Embryonic facial prominence (tissue), 1 donor: ENCODE measurements around the gene SRP19.
"Not testable (repeated sequence)": the region's sequence is repeated elsewhere in the genome, so short reads cannot be mapped to it uniquely, and the experiment has no call there.

Source experiments
- DNase-seq: peaks from one replicate; pipeline ENCODE4 v3.0.0-alpha.2; 2016; ENCODE audit errors: extremely low spot score

Gene SRP19

DNA sequence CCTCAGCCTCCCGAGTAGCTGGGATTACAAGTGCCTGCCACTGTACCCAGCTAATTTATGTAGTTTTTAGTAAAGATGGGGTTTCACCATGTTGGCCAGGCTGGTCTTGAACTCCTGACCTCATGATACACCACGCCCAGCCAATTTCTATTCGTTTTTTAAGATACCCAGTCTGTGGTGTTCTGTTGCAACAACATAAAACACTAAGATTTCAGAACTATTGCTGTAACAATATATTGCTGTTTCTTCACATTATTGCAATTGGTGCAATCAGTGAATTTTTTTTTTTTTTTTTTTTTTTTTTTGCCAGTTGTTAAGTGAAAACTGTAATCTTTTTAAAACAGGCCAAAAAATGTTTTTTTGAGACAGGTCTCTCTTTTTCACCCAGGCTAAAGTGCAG lies 9.9 kb downstream of the SRP19 start:
- no peak for DNase-seq

DNA sequence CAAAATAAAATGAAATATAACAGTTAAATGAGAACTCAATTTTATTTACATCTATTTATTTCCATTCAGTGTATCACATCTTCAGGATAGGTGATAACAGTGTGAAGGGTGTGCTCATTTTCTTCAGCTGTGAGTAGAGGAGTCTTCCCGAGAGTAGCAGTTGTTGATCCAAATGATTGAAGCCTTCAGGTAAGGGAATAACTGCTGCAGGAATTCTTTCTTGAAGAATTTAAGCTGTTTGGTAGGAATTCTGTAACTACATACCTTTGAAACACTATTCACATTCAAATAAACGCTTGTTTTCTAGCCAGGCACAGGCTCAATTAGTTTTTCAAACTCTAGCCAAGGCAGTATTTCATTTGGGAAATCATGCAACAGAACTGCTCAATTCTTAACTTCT lies 15.3 kb downstream of the SRP19 start:
- no peak for DNase-seq

DNA sequence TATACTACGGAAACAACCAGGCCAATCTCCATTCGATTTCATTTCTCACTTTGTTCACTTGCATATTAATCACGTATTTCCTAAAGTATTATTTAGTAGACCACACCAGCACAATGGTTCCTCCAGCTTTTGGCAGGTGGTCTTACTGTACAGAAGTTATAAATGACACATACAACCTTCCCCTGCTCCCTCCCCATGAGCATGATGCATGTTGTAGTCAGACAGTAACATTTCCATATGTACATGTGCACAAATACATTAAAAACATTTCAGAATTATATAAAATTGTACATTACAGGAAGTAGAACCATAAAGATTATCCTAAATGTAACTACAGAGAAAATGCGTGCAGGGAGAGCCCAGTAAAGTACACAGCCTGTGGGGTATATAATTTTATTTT lies 17.0 kb downstream of the SRP19 start:
- DNase-seq = no peak

DNA sequence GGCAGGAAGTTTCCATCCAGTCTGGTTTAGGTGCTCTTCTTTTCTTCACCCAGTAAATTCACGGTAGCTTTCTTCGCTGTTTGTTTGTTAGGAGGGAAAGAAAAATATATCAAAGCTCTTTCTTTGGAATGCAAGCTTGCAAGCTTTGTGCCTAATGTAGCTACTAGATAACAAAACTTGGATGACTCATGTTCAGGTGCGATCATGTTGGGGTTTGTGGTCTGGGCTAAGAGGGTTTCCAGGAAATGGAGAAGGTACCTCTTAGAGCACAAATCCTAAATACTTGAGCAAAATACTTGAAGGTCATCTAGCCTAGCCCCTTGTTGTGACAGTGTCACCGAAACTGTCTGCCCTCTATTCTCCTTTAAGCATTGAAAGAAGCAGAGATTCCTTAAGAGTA lies 17.7 kb downstream of the SRP19 start:
- DNase-seq = no peak

DNA sequence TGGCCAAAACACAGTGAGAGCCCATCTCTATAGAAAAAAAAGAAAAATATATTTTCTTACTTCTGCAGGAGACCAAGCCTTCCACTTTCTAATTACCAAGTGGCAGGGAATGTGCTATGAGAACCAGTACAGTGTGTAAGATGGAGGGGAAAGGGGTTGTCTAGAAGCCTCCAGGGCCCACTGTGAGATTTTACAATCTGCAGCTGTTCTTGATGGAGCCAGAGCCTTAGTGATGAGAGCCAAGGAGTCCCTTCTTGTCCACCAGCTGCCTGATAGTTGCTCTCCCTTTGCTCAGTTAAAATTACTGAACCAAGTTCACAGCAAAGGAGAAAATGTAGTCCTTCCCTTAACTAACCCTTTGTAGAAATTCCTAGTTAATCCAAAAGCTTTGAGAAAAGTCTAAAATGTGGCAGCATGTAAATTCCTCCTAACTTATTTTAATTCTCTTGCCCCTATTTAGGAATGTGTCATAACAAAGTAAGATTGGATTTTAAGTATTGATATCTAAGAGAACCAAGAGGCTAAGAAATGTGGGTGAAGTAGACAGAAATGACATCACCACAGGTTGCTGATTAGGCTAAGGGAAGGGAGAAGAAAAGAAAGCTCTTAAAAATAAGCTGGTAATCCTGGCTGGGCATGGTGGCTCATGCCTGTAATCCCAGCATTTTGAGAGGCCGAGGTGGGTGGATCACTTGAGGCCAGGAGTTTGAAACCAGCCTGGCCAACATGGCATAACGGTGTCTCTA lies 19.3 kb downstream of the SRP19 start:
- no peak for DNase-seq

DNA sequence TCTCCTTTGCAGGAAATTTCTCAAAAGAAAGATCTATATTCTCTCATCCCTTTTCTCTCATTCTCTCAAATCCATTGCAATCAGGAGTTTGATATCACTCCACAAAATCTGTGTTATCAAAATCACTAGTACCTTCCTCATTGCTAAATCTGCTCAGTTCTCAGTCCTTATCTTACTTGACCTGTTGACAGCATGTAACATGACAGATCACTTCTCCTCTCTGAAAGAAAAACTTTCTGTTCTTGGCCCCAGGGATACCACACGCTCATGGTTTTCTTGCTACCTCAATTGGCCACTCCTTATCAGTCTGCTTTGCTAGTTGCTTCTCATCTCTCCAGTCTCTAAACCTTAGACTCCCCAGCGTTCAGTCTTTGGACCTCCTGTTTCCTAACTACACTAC lies 22.1 kb downstream of the SRP19 start:
- DNase-seq = no peak

DNA sequence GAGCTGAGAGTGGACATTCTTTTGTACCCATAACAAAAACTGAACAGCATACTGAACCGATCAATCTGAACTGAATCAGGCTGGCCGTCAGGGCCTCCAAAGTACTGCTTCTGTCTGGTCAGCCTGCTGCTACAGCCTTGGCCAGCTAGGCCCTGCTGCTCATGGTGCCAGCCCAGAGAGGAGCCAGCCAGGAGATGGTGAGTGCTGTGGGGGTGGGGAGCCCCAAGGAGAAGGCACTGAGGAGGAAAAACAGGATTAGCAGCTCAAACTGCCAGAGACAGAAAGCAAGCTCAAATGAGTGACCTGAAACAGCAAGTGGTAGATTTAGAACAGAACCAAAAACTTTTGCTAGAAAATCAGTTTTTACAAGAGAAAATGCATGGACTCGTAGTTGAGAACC lies 23.9 kb downstream of the SRP19 start:
- no peak for DNase-seq

DNA sequence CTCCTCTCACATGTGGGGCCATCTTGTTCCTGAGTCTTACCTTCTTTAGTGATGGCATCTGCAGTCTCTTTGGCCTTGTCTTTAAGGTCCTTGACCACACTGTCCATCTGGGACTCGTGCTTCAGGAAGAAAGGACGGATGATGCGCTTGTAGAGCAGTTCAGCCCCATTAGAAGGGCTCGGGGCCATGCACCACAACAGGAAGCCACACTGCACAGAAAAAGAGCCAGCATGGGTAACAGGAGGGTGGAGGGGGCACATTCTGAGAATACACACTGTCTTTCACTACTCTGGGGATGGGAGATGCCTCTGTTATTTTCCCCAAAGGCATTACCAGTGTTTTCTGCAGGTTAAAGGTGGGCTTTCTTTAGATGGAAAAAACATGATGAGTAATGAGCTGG lies 25.9 kb downstream of the SRP19 start:
- no peak for DNase-seq

DNA sequence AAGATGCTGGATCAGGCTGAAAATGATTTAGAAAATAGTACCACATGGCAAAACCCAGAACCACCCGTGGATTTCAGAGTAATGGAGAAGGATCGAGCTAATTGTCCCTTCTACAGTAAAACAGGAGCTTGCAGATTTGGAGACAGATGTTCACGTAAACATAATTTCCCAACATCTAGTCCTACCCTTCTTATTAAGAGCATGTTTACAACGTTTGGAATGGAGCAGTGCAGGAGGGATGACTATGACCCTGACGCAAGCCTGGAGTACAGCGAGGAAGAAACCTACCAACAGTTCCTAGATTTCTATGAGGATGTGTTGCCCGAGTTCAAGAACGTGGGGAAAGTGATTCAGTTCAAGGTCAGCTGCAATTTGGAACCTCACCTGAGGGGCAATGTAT lies 31.0 kb downstream of the SRP19 start:
- not testable (repeated sequence) for DNase-seq

DNA sequence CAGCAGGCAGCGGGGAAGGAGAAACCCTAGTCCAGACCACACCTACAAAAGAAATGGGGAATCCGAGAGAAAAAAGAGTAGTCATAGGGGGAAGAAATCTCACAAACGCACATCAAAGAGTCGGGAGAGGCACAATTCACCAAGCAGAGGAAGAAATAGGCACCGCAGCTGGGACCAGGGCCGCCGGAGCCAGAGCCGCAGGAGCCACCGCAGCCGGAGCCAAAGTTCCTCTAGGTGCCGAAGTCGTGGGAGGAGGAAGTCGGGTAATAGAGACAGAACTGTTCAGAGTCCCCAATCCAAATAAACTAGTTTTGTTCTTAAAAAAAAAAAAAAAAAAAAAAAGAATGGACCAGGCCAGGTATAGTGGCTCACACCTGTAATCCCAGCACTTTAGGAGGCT lies 31.7 kb downstream of the SRP19 start:
- no peak for DNase-seq

DNA sequence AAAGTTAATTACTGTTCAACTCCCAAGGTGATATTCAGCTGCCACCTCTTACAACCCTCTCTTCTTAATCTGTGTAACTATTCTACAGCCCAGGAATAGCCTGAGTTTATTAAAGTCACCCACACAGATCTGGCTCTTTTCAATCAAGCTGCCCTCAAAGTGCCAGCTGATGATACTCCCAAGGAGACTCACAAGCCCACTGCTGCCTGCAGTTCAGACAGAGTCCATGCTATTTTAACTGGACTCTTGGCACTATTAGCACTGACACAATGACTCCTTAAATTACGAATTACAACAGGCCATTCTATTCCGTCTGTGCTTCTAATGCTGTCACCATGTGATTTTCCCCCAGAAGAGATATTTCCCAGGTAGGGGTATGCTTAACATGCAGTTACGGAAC lies 34.6 kb downstream of the SRP19 start:
- DNase-seq = no peak

DNA sequence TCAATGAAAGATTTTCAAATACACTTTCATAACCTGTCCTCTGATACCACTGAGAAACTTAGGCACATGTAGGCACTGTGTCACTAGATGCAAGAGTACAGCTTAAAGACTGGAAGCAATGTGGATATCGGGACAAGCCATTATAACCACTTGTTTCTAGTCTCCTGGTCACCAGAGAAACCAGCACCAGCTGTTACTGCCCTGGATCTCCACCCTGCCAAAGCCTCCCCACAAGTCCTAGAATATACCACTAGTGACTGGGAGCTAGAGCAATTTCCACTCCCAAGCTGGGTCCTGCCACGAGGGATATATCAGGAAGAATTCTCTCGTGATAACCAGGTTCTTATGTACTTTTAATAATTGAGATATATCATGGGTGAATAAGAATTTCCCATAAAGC lies 41.5 kb downstream of the SRP19 start:
- DNase-seq = no peak

DNA sequence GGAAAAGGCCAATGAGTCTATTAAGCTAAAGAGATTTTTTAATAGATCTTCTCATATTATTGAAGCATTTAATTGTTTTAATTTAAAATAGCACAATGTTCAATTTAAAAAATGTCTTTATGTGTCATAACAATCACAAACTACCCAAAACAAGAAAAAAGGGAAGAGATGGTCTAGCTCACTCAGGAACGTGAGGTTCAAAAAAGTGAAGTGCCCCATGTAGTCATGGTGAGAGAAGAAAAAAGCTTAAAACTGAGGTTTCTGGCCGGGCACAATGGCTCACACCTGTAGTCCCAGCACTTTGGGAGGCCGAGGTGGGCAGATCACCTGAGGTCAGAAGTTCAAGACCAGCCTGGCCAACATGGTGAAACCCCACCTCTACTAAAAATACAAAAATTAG lies 43.9 kb downstream of the SRP19 start:
- DNase-seq = not testable (repeated sequence)

DNA sequence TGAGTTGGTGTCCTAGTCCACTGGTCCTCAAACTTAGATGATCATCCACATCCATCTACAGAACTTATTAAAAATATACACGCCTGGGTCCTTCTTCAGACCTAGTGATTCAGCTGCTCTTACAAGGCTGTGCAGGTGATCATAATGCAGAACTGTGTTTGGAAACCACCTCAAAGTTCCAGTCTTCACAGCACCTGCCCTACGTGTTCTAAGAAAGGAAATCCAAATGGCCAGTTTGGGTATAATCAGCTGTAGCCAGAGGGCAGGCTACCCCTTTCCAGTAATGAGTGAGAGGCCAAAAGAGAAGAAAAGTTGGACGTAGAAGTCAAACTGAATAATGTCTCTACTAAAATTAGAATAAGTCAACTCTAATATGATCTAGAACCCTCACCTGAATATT lies 45.5 kb downstream of the SRP19 start:
- no peak for DNase-seq

DNA sequence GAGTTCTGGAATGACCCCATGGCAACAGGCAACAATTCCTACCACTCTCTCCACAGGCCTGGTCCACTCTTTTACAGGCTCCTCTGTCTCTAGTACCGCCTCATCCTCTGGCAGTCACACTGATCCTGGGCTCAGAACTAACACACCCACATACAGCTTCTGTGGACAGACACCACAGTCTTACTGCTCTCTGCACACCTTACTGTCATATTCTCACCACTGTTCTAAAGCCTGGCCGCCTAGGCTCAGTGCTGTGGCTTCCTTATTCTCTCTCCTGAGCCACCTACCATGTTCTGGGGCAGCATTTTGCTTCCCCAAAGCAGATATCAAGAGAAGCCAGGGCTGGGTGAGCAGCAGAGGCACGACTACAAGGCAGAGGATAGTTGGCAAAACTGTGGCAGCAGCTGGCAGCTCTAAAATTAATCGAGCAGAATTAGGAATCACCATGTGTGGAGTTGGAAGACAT lies 46.1 kb downstream of the SRP19 start:
- DNase-seq = no peak

DNA sequence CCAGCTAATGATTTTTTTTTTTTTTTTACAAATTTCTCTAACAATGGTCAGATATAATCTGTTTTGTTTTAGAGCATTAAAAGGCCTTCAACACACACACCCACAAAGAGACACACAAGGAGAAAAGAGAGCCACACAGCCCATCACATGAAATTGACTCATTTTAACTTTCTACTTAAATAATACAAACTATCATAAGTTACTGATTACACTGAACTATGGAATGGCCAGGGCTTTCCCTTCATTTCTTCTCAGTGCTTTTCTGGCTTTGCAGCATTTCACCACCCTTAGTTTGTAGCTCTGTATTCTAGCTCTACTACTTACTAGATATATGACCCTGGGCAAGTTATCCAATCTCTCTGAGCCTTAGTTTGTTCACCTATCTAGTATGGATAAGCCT lies 47.8 kb downstream of the SRP19 start:
- DNase-seq = no peak

DNA sequence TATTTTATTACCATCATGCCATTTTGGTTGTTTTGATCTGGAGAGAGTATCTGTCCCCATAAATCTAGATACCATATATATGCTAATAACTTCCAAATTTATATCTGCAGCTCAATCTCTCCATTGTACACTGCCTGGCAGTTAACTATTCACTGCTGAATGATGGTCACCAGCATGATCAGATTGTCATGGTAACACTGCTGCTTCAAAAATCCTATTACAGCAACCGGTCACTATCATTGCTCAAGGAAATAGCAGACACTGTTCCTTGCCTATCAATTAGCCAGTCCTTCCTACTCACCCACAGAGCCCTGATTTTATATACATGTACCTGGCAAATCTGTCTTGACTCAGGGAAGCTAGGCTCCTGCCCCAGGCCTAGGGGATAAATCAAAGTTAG lies 49.4 kb downstream of the SRP19 start:
- DNase-seq = no peak

DNA sequence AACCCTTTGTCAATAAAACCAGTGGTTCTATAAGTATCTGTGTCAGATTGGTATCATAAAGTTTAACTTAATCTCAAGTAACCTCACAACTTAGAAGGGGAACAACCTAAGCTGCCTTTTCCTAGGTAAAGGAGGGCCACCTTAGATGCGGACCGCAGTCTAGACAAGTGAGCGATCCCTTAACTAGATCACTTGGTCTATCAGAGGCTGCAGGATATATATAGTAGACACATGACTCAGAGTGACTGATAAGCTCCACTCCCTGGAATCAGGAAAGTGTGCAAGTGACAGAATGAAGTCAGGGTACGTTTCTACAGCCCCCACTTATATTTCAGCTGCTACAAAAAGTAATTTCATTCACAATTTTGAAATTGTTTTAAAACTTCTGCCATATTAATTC lies 53.5 kb downstream of the SRP19 start:
- no peak for DNase-seq

DNA sequence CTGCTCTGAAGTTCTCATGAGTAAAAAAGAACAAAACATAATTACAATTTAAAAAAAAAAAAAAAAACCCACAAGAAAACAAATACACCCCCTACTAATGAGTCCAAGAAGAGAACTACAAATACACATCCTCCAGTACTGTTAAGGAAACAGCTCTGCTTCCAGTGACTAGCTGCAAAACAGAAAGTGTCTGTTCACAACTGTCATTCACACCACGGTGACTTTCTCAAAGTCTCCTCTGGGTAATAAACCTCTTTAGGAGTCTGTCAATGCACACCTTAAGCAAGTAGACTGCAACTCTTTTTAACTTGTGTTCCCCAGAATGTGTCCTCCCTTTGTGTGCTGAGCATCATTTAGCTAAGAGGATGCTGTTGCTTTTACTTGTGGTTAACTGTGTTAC lies 54.7 kb downstream of the SRP19 start:
- DNase-seq = no peak

DNA sequence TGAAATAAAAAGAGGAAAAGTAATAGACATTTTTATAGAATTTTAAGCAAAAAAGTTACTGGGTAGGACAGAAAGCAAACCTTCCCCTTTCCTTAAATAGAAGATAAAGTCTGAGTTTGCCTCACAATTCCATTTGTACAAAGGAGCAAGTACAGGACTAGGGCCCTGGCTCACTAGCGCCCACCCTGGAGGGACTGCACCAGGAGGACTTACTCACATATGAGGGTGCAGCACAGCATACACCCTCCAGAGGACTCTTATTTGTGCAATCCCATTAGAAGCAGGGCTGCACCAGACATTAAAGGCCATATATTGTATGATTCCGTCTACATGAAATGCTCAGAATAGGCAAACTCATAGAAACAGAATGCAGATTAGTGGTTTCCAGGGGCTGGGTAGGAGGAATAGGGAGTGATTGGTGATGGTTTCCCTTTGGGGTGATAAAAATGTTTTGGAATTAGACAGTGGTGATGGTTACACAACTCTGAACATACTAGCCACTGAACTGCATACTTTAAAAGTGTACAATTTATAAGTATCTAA lies 56.4 kb downstream of the SRP19 start:
- no peak for DNase-seq

DNA sequence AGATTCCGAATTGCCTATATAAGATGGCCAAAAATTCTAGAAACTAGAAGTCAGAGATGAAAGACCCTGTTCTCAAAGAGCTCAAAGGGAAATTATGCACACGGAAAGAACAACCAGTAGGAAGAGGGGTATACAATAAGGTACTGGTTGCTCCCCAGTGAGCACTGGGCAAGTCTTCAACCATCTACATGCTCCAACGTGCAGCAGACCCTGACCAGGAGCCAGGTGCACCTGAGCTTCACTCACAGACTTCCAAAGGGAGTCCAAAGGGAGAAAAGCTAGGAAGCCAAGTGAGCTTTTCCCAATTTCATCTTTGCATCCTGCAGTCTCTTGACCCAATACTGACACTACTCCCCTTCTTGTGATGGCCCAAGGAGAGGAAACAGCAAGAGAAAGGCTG lies 57.0 kb downstream of the SRP19 start:
- DNase-seq = no peak

DNA sequence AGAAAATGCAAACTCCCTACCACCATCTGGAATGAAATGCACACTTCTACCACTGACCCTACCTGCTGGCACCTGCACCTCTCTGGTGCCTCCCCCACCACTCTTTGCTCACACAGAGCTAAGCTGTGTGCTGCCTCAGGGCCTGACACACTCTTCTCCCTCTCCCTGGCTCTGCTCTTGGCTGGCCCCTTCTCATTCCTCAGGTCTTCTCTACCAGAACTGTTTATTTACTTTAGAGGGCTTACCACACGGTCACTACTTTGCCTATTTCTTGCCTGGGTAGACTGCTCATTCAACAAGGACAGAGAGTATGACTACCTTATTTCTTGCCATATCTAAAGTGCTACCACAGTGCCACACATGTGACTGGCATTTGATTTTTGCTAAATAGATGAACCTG lies 57.6 kb downstream of the SRP19 start:
- DNase-seq = no peak
